NT2/D1 (cell line): ENCODE measurements around the gene RALGAPB.

Experiments
- DNase-seq: peaks from one replicate; pipeline ENCODE4 v3.0.0-alpha.2; 2011; ENCODE audit warnings: low read depth, low spot score
- H3K27me3 ChIP-seq: 2 replicates; pipeline ENCODE4 v1.6.0; 2011; ENCODE audit warnings: mild to moderate bottlenecking; ENCODE audit not compliant: insufficient read length, insufficient read depth
- H3K36me3 ChIP-seq: 2 replicates; pipeline ENCODE4 v1.6.1; 2011; ENCODE audit warnings: mild to moderate bottlenecking, low read length, mixed read lengths; ENCODE audit not compliant: insufficient read depth, insufficient read length
- H3K4me1 ChIP-seq: 2 replicates; pipeline ENCODE4 v1.5.1; 2011; ENCODE audit not compliant: insufficient read depth, insufficient read length
- H3K4me3 ChIP-seq: 2 replicates; pipeline ENCODE4 v1.5.1; 2011; ENCODE audit warnings: low read depth; ENCODE audit not compliant: insufficient read length
- H3K9ac ChIP-seq: 2 replicates; pipeline ENCODE4 v1.6.0; 2011; ENCODE audit warnings: low read depth; ENCODE audit not compliant: insufficient read length
- H3K9me3 ChIP-seq: 2 replicates; pipeline ENCODE4 v1.5.1; 2011; ENCODE audit warnings: mild to moderate bottlenecking, low read length; ENCODE audit not compliant: insufficient read depth
- SUZ12 ChIP-seq: IDR thresholded peaks from 2 replicates; pipeline ENCODE4 v1.6.1; 2011; ENCODE audit not compliant: insufficient read length, insufficient read depth; ENCODE audit errors: extremely low read depth
- YY1 ChIP-seq: IDR thresholded peaks from 2 replicates; pipeline ENCODE4 v1.6.1; 2011; ENCODE audit not compliant: insufficient read length, insufficient read depth
- ZNF274 ChIP-seq: IDR thresholded peaks from 2 replicates; pipeline ENCODE4 v1.6.1; 2011; ENCODE audit warnings: mild to moderate bottlenecking, low read depth, low read length

Gene RALGAPB

GRCh38 chr20:38537176-38537575, 64.5 kb downstream of the RALGAPB start:
- Histone ChIP-seq H3K36me3 (peaks cover 91% of the 10 kb centered on the region), H3K4me1 (no peaks in the 10 kb centered on the region), H3K27me3 (no peaks in the 10 kb centered on the region), H3K9ac (no peak overlapping the region), H3K4me3 (no peak overlapping the region), H3K9me3 (no peaks in the 10 kb centered on the region)
- TF ChIP-seq ZNF274 (no peak), YY1 (no peak), SUZ12 (no peak)
- DNase-seq, result no peak

GRCh38 chr20:38538789-38539188, 66.1 kb downstream of the RALGAPB start:
- H3K4me1 ChIP-seq, result no peaks in the 10 kb centered on the region
- TF ChIP-seq ZNF274, result no peak
- TF ChIP-seq YY1, result no peak
- no peak for TF ChIP-seq SUZ12
- H3K36me3 ChIP-seq, result peaks cover 91% of the 10 kb centered on the region
- no peaks in the 10 kb centered on the region for H3K27me3 ChIP-seq
- no peaks in the 10 kb centered on the region for H3K9me3 ChIP-seq
- no peak overlapping the region for H3K4me3 ChIP-seq
- no peak overlapping the region for H3K9ac ChIP-seq
- DNase-seq, result no peak

- DNase-seq, result no peak
- no peaks in the 10 kb centered on the region for H3K4me1 ChIP-seq
- no peaks in the 10 kb centered on the region for H3K9me3 ChIP-seq
- H3K36me3 ChIP-seq, result peaks cover 96% of the 10 kb centered on the region
- H3K4me3 ChIP-seq, result no peak overlapping the region
- no peaks in the 10 kb centered on the region for H3K27me3 ChIP-seq
- no peak overlapping the region for H3K9ac ChIP-seq
- TF ChIP-seq YY1 (no peak), SUZ12 (no peak), ZNF274 (no peak)
Measured at GRCh38 chr20:38543014-38543906, 70.6 kb downstream of the RALGAPB start.

- H3K4me1 ChIP-seq, result no peaks in the 10 kb centered on the region
- H3K4me3 ChIP-seq, result no peak overlapping the region
- H3K36me3 ChIP-seq, result peaks cover 98% of the 10 kb centered on the region
- no peaks in the 10 kb centered on the region for H3K9me3 ChIP-seq
- H3K27me3 ChIP-seq, result no peaks in the 10 kb centered on the region
- DNase-seq, result no peak
- TF ChIP-seq ZNF274 (no peak), SUZ12 (no peak), YY1 (no peak)
- H3K9ac ChIP-seq, result no peak overlapping the region
Measured at GRCh38 chr20:38545771-38546170, 73.1 kb downstream of the RALGAPB start.

- DNase-seq, result no peak
- H3K9me3 ChIP-seq, result no peaks in the 10 kb centered on the region
- no peaks in the 10 kb centered on the region for H3K4me1 ChIP-seq
- no peak overlapping the region for H3K4me3 ChIP-seq
- TF ChIP-seq SUZ12 (no peak), ZNF274 (no peak), YY1 (no peak)
- peaks cover 98% of the 10 kb centered on the region for H3K36me3 ChIP-seq
- no peaks in the 10 kb centered on the region for H3K27me3 ChIP-seq
- no peak overlapping the region for H3K9ac ChIP-seq
Measured at GRCh38 chr20:38547288-38548085, 74.8 kb downstream of the RALGAPB start.

- H3K4me3 ChIP-seq, result no peak overlapping the region
- H3K9ac ChIP-seq, result no peak overlapping the region
- H3K27me3 ChIP-seq, result no peaks in the 10 kb centered on the region
- H3K9me3 ChIP-seq, result no peaks in the 10 kb centered on the region
- H3K36me3 ChIP-seq, result peaks cover 98% of the 10 kb centered on the region
- no peak for DNase-seq
- no peaks in the 10 kb centered on the region for H3K4me1 ChIP-seq
- TF ChIP-seq ZNF274, result no peak
- no peak for TF ChIP-seq YY1
- no peak for TF ChIP-seq SUZ12
Measured at GRCh38 chr20:38548356-38549083, 75.9 kb downstream of the RALGAPB start.

- TF ChIP-seq YY1 (no peak), ZNF274 (no peak), SUZ12 (no peak)
- peaks cover 98% of the 10 kb centered on the region for H3K36me3 ChIP-seq
- DNase-seq, result no peak
Measured at GRCh38 chr20:38550274-38550673, 77.6 kb downstream of the RALGAPB start.

More at GRCh38 chr20:38550274-38550673, 77.6 kb downstream of the RALGAPB start:
- H3K4me3 ChIP-seq, result no peak overlapping the region
- H3K9ac ChIP-seq, result no peak overlapping the region
- H3K9me3 ChIP-seq, result no peaks in the 10 kb centered on the region
- no peaks in the 10 kb centered on the region for H3K27me3 ChIP-seq
- H3K4me1 ChIP-seq, result no peaks in the 10 kb centered on the region
